ENCODE results near the gene RPSA.
"Not testable (repeated sequence)": the region's sequence is repeated elsewhere in the genome, so short reads cannot be mapped to it uniquely, and the experiment has no call there.

Gene RPSA

DNA sequence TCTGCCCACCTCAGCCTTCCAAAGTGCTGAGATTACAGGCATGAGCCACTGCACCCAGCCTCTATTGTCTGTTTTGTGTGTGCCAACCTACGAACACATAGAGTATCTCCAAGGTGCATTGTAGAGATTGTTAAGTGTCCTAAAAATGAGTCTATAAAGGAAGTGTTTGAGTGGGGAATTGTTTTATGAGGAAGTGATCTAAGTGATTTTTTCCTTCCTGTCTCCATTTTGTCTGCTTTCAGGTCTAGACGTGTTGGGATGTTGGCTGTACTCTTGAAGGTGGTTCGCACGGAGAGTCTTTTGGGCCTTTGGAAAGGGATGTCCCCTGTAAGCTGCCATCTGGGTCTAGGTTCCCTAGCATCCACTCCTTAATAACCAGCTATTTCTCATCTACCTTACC, 16.3 kb upstream of the RPSA start:
- DNase-seq: no peak

DNA sequence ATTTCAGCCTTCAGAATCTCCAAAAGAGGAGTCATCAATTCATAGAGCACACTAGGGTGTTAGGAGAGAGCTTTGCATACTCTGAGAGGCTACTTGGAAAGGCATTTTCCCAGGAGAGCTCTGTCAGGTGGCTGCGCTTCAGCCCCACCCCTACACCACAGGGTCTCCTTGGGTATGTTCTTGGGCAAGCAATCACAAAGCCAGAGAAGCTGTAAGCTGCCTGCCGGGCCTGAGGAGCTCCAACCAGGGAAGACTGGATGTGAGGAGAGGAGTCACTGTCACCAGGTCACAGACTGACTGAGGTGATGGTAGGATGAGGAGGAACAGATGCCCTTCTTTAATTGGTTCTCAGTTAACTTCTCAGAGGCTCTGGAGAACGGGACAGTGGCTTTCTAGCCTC, 9.8 kb upstream of the RPSA start:
- DNase-seq: no peak

DNA sequence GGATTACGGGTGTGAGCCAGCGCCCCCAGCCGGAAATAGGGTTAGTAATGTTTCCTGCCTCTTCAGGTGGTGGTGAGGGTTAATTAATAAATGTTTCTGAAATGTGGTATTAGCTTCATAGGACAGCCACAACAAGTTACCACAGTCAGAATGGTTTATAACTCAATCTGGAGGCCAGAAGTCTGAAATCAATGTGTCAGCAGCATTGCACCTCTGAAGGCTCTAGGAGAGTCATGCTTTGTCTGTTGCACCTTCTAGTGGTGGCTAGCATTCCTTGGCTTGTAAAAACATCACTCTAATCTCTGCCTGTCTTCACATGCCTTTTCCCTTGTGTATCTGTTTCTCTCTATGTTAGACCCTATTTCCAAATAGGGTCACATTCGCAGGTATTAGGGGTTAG, 7.8 kb upstream of the RPSA start:
- no peak for DNase-seq

DNA sequence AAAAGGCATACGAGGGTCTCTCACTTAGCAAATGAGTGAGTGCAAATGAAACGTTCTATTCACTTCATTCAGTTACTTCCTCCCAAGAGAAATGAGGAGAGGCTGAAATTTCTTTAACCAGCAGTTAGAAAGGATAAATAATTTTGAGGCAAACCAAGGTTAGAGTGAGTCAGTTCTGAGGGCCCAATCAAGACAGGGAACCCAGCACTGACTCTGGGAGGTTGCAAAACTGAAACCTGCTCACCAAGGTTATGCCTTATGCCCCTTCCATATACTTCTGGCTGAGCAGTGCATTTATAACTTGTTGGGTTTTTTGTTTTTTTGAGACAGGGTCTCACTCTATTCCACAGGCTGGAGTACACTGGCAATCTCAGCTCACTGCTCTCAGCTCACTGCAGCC, 4.5 kb upstream of the RPSA start:
- DNase-seq: no peak

DNA sequence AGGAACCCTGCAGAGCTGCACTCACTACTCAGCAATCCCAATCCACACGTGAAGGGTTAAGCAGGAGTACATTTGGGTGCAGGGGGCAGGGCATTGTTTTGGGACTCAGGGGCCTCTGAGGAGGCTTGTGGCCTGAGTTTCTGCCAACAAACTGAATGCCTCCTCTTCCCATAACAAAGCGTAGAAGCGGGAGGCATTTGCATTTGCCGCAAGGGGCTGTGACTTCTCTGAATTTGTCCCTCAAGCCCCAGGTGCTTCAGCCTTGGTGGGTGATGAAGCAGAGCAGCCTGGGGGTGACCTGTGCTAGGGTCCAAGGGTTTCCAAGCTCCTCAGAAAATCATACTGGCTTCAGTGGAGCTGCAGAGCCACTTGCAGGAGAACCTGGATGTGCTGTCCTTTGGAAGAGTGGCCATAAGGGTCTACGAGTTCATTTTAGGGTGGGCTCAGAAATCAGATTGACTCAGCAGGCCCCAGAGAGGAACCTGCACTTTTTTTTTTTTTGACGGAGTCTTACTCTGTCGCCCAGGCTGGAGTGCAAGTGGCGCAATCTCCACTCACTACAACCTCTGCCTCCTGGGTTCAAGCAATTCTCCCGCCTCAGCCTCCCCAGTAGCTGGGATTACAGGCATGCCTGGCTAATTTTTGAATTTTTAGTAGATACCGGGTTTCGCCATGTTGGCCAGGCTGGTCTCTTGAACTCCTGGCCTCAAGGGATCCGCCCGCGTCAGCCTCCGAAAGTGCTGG, 1.4 kb upstream of the RPSA start:
- DNase-seq: no peak

DNA sequence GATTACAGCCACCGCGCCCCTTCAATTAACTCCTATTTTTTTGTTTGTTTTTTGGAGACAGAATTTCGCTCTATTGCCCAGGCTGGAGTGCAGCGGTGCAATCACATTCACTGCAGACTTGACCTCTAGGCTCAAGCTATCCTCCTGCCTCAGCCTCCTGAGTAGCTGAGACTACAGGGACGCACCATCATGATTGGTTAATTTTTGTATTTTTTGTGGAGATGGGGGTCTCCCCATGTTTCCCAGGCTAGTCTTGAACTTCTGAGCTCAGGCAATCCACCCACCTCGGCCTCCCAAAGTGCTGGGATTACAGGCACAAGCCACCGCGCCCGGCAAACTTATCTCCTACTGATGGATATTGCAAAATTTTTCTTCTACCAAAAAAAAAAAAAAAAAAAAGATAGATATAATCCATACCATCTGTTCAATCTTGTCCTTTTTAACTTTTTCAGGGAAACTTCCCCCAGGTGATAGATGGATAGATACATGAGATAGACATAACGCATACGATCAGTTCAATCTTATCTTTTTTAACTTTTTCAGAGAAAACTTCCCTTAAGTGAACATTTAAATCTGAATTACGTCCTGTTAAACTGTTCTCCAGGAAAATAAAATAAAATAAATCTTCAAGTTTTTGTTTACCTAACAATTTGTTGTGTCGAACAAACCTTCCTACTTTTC, 693 bp upstream of the RPSA start:
- no peak for DNase-seq

DNA sequence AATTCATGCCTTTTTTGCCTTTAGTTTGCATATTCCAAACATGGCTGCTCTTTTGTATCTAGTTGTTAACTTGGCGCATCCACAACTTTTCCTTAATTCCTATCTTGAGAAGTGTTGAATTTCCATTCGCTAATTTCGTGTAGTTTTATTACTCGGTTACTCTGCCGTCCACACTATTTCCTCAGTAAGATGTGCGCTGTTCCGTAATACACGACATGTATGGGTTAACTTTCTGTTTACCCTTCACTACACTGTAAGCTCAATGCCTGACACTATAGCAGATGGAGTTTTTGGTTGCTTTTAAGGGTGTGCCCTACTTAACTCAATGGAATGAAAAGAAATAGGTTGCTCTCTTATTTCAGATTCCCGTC, 724 bp downstream of the RPSA start:
- no peak for DNase-seq

DNA sequence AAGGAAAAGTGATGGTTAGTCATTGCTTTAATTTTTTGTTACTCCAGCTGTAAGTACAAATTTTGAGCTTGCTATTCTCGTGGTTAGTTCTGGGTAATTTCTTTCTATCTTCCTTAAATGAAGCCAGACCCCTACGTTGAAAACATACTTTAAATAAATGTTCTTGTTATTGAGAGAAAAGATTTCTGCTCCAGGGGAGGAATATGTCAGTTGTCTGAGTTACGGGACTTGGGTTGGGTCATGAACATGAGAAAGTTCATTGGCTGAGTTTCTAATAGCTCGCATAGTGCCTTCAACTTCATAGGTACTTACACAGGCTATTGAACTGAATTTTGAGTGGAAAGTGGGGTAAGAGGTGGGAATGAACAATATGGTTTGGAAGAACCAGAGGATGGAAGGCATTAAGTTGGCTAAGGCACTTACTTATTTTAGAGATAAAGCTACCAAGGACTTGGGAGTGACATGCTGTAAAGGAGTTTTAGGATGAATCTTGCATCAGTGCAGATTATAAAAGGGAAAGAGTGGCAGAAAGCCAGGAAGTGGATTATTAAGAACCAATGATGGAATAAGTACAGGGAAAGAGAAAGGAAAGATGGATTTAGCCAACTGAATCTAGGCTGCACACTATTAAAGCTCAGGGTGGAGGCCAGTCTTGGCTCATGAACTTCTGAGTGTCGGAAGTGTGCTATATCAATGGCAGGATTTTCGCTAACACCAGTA, 1.4 kb downstream of the RPSA start:
- no peak for DNase-seq

DNA sequence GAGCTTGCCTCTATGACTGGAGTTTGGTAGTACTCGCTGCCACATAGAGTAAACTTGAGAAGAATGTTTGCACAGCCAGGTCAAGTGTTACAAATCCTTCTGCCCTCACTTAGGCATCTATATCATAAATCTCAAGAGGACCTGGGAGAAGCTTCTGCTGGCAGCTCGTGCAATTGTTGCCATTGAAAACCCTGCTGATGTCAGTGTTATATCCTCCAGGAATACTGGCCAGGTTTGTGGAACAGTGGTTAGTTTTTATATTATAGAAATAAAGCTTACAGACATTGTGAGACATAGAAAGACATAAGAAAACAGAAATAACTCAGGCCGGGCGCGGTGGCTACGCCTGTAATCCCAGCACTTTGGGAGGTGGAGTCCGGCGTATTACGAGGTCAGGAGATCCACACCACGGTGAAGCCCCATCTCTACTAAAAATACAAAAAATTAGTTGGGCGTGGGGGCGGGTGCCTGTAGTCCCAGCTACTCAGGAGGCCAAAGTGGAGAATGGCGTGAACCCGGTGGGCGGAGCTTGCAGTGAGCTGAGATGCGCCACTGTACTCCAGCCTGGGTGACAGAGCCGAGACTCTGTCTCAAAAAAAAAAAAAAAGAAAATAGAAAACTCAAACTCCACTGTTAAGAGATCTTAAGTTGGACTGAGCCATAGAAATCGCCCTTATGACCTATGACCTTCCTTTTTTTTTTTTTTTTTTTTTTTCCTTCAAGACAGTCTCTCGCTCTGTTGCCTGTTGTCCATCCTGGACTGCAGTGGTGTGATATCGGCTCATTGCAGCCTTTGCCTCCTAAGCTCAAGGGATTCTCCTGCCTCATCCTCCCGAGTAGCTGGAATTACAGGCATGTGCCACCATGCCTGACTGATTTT, 2.2 kb downstream of the RPSA start:
- DNase-seq: no peak

DNA sequence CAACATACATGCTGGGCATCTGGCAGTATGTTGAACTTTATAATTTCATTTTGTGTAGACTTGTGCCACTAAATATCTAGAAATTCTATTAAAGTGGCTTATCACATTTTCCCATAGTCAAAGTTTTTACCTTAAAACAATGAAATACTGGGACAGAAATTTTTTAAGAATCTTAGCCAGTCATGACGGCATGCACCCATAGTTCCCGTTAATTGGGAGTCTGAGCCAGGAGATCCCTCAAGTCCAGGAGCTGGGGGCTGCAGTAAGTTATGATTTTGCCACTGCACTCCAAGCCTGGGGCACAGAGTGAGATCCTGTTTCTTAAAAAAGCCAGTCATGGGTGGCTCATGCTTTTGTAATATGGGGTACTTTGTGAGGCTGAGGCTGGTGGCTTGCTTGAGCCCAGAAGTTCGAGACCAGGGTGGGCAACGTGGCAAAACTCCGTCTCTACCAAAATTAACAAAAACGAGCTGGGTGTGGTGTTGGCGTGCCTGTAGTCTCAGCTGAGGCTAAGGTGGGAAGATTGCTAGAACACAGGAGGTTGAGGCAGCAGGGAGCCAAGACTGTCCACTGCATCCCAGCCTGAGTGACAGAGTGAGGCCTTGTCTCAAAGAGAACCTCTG, 3.1 kb downstream of the RPSA start:
- DNase-seq: no peak

DNA sequence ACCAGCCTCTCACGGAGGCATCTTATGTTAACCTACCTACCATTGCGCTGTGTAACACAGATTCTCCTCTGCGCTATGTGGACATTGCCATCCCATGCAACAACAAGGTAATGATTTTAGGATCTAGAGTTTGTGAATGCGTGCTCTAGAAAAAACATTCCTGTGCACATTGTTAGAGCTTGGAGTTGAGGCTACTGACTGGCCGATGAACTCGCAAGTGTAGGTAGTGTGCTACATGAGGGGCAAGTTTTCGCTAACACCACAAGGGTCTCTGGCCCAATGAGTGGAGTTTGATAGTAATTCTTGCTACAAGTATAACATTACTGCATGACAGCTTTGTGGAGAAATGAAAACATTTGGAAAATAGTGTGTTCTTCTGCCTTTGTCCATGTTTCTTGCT, 4.4 kb downstream of the RPSA start:
- no peak for DNase-seq

DNA sequence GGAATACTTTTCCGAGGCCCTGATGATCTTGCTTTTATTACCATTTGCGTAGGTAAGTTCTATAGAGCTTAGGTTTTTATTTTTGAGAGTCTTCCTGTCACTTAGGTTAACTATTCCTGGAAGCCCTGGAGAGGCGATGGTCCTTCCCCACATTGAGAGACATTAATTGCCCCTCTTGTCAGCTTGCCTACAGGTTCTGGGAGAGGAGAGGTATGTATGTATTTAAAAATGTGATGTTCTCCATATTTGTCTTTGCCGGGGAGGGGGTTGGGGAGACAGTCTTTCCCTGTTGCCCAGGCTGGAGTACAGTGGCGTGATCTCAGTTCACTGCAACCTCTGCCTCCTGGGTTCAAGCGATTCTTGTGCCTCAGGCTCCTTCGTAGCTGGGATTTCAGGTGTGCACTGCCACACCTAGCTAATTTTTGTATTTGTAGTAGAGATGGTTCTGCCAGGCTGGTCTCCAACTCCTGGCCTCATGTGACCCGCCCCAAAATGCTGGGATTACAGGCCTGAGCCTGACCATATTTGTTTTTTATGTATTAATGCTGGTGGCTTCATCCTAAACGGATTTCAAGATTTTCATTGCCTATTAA, 6.2 kb downstream of the RPSA start:
- no peak for DNase-seq

DNA sequence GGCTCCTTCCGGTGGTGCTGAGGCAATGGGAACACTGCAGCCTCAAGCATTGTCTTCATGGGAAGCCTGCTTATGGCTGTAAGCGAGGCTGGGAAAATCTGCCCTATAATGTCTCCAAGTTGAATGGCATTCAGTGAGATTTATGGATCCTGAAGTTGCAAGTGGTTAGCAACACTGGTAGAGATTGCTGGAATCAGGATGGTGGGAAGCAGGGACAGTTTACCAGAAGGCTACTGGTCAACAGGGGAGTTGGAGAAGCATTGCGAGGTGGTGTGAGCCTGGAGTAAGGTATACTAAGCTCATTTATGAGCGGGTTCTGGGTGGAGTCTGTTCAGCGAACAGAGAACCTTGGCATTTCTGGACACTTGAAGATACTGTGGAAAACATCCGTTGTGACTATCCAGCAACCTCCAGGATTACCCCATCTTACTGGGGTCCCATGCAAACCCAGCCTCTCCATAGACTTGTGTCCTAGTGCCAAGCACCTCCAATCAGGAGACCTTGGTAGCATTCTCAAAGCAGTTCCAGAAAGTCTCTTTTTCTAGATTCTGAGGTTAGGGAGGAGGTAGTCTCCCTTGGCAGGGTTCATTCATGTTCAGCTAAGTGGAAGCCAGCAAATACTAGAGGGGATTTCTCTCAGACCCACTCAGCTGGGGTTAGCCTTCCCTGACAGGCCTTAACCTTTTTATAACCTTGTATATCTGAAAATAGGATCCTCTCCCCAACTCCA, 7.3 kb downstream of the RPSA start:
- DNase-seq: no peak

DNA sequence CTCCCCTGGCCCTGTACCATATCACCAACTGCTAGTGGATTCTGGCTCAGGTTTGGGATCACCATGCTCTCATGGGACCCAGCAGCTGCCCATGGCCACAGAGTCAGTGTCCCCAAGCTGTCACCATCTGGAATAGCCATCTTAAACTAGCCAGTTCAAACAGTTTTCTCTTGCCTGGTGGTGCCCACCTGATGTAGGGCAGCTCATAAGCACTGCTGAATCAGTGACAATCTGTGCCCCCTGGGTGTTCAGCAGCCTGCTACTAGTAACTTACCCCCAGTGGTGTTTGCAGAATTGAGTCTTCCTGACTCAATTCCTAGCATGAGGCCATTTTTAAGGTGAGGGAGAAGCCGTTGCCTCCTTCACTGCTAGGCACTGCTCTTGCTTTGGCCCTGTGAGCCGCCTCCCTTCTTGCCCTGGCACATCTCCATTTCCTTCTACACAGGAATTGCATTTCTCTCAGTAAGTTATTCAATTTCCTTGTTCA, 7.9 kb downstream of the RPSA start:
- no peak for DNase-seq

DNA sequence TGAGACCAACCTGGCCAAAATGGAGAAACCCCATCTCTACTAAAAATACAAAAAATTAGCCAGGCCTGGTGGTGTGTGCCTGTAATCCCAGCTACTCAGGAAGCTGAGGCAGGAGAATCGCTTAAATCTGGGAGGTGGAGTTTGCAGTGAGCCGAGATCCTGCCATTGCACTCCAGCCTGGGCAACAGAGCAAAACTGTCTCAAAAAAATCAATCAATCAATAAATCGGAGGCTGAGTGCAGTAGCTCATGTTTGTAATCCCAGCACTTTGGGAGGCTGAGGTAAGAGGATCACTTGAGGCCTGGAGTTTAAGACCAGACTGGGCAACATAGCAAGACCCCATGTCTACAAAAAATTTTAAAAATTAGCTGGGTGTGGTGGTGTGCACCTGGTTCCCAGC, 8.8 kb downstream of the RPSA start:
- not testable (repeated sequence) for DNase-seq

DNA sequence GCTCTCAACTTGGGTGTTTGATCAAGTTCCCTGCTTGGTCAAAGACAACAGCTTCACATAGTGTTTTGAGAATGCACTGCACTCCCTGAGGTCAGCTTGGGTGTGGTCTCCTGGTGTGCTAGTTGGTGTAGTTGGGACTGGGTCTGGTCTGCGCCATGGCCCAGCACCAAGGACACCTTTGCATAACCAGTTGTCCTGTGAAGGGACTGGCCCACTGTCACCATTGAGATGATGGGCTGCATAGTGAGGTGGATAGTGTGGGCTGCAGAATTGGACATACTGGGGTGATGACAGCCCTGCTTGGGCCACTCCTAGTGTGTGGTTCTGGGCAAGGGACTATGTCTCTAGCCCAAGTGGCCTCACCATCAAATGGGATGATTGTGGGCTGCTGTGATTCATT, 9.5 kb downstream of the RPSA start:
- no peak for DNase-seq

DNA sequence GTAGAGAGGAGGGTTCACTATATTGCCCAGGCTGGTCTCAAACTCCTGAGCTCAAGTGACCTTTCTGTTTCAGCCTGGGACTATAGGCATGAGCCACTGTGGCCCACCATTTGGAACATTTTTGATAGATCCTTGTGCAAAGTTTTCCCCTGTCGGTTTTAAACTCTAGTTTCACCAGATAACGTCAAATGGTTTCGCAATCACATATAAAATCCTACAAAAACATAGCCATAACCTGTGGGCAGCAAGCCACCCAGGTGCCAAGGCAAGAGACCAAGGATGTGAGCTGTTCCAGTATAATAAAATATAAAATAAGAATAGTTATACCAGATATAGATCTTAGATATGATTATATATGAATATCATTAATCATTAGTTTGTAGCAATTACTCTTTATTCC, 10.5 kb downstream of the RPSA start:
- not testable (repeated sequence) for DNase-seq

DNA sequence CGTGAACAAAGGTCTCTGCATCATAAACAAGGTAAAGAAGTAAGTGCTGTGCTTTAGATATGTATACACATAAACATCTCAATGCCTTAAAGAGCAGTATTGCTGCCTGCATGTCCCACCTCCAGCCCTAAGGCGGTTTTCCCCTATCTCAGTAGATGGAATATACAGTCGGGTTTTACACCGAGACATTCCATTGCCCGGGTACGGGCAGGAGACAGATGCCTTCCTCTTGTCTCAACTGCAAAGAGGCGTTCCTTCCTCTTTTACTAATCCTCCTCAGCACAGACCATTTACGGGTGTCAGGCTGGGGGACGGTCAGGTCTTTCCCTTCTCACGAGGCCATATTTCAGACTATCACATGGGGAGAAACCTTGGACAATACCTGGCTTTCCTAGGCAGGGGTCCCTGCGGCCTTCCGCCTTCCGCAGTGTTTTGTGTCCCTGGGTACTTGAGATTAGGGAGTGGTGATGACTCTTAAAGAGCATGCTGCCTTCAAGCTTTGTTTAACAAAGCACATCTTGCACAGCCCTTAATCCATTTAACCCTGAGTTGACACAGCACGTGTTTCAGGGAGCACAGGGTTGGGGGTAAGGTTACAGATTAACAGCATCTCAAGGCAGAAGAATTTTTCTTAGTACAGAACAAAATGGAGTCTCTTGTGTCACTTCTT, 12.2 kb downstream of the RPSA start:
- not testable (repeated sequence) for DNase-seq

DNA sequence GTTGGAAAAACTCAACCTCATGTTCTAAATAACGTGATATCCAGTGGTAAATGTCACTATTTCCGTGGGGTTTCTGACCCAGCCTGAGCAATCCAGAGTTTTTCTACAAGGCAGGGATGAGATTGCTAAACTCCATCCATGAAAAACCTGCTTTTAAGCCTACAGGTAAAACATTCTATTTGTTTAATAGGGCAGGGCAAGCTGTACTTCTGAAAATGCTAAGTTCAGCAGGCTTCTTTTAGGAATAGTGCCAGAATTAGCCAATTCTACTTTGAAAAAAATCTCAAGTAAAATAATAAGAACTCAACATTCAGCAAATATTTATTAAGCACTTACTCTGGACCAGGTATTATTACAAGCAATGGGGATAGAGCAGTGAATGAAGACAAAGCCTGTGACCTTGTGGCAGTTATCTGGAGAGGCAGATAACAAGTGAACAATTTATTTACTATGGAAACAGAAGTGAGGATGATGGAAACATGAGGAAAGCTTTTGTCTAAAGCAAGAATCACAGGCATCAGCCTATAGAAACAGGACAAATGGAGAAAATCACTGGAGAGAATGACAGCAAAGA, 13.3 kb downstream of the RPSA start:
- no peak for DNase-seq

DNA sequence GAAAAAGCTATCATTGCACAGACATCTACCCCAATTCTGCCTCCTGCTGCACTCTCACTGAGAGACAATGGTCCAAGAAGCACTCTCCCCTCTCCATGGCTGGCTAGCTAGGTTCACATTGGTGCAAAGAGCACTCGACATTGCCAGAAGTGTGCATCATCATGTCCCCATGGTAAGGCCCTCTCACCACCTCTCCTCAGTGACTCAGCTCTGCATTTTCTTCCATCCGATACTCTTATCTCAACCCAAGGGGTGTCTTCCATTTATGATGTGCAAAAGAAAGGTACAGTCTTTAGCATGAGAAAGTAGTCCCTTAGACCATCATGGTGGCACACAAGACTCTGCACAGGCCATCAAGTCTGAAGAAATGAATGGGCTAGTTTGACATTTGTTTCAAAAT, 14.0 kb downstream of the RPSA start:
- DNase-seq: no peak

All from stimulated activated CD4-positive, alpha-beta T cell treated with anti-CD3 and anti-CD28 coated beads, Interleukin-4, amount 100 ng/mL, for 4 hours (primary cell).